ENCODE measurements around the gene FAM209A. TPM values are rescaled to one million over a fixed set of nuclear protein-coding genes. Genes with fewer than 3 reads are reported as not detected.
"Not testable (repeated sequence)": the region's sequence is repeated elsewhere in the genome, so short reads cannot be mapped to it uniquely, and the experiment has no call there.

Gene FAM209A
- total and polyA plus RNA-seq, 5 experiments from 2014 or later = 0.31 to 7.9 (median 4.0) TPM; not detected in 1

DNA sequence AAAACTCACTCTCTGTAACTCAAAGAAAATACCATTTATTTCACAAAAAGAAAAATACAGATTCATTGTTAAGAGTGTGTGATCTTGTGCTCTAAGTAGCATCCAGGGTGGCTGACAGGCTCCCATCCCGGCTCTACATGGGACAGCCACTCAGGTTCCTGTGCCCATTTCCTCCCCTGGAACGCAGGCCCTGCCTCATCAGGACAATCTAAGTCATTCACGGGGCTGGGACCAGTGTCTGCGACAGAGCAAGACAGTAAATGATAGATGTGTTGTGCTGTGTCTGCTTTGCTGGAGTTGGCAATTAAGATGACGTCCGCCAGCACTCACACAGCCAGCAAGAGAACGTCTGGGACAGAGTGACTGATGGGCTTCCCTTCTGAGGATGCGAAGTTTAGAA lies 6.9 kb upstream of the FAM209A start:
- DNase-seq (no peak), ATAC-seq (no peak)
- H3K4me1 Mint-ChIP-seq = peaks cover 0 to under 1% (median 0%) of the 10 kb centered on the region in 4 donors
- no peak overlapping the region for H3K4me3 Mint-ChIP-seq
- POLR2A ChIA-PET = no interaction called here
- peaks cover 27 to 92% (median 64%) of the 10 kb centered on the region in 3 donors for H3K36me3 Mint-ChIP-seq
- peaks cover 0 to 43% (median 19%) of the 10 kb centered on the region in 9 donors for H3K9me3 Mint-ChIP-seq
- H3K27ac Mint-ChIP-seq = no peak overlapping the region
- no peaks in the 10 kb centered on the region for H3K27me3 Mint-ChIP-seq

DNA sequence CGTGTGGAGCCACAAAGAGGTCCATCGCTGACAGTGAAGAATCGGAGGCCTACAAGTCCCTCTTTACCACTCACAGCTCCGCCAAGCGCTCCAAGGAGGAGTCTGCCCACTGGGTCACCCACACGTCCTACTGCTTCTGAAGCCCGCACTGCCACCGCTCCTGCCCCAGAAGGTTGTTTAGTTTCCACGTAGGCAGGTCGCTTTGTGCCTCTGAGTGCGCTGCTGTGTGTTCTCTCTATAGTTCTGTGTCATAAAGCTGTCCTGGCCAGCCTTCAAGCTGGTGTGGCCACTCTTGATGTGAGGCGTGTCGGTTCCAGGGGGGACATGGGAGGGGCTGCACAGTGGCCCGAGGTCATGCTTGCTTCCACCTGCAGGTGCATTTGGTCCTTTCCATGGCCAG lies 6.4 kb upstream of the FAM209A start:
- Mint-ChIP-seq H3K9me3 (peaks cover 0 to 45% (median 19%) of the 10 kb centered on the region in 9 donors), H3K36me3 (peaks cover 27 to 88% (median 62%) of the 10 kb centered on the region in 3 donors), H3K27ac (no peak overlapping the region), H3K27me3 (no peaks in the 10 kb centered on the region), H3K4me3 (no peak overlapping the region), H3K4me1 (peaks cover under 1 to 6% (median 3%) of the 10 kb centered on the region in 4 donors)
- DNase-seq = no peak
- POLR2A ChIA-PET = no interaction called here
- ATAC-seq = no peak

DNA sequence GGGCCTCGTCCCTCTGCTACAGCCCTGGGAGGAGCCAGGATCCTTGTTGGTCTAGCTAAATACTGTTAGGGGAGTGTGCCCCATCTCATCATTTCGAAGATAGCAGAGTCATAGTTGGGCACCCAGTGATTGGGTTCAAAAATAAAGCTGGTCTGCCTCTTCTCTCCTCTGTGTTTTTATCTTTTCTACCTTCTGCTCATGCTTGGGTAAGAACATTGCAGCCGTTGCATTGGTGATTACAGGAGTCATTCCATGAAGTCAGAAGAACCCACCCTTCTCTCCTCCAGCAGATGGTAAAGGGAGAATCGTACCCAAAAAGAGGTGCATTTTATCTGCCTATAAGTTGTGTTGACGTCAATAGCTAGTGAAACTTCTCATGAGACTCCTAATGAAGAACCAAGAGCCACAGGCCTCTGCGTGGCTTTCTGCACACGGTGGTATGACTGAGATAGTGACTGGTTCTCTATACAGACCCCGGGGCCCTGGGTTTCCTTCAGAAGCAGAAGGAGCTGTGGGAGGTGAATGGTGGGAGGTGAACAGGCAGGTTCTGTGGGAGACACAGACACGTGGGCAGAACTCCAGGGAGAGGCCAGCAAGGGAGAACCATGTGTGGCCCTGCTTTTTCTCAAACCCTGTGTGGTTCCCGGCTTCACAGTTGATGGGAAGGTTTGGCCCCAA lies 5.7 kb upstream of the FAM209A start:
- no peak overlapping the region for H3K4me3 Mint-ChIP-seq
- H3K9me3 Mint-ChIP-seq = peaks cover 0 to 47% (median 19%) of the 10 kb centered on the region in 9 donors
- POLR2A ChIA-PET = no interaction called here
- peak overlapping the region in 1 of 10 donors; percentile 31 for H3K27ac Mint-ChIP-seq
- no peak for ATAC-seq
- peaks cover 27 to 80% (median 57%) of the 10 kb centered on the region in 3 donors for H3K36me3 Mint-ChIP-seq
- H3K27me3 Mint-ChIP-seq = no peaks in the 10 kb centered on the region
- DNase-seq = no peak
- H3K4me1 Mint-ChIP-seq = peaks cover 5 to 12% (median 7%) of the 10 kb centered on the region in 4 donors

DNA sequence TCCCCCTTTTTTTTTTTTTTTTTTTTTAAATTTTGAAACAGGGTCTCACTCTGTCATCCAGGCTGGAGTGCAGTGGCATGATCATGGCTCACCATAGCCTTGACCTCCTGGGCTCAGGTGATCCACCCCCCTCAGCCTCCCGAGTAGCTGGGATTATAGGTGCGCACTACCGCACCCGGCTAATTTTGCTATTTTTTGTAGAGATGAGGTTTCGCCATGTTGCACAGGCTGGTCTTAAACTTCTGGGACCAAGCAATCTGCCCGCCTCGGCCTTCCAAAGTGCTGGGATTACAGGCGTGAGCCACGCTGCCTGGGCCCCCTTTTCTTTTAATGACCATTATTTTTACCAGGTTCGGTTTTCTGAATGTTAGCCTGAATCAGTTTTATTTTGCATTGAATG lies 5.0 kb upstream of the FAM209A start:
- H3K36me3 Mint-ChIP-seq = peaks cover 27 to 74% (median 56%) of the 10 kb centered on the region in 3 donors
- POLR2A ChIA-PET = no interaction called here
- no peak overlapping the region for H3K4me3 Mint-ChIP-seq
- H3K4me1 Mint-ChIP-seq = peaks cover 5 to 14% (median 7%) of the 10 kb centered on the region in 4 donors
- ATAC-seq (no peak), DNase-seq (no peak)
- no peak overlapping the region for H3K27ac Mint-ChIP-seq
- H3K27me3 Mint-ChIP-seq = no peaks in the 10 kb centered on the region
- peaks cover 0 to 47% (median 19%) of the 10 kb centered on the region in 9 donors for H3K9me3 Mint-ChIP-seq

DNA sequence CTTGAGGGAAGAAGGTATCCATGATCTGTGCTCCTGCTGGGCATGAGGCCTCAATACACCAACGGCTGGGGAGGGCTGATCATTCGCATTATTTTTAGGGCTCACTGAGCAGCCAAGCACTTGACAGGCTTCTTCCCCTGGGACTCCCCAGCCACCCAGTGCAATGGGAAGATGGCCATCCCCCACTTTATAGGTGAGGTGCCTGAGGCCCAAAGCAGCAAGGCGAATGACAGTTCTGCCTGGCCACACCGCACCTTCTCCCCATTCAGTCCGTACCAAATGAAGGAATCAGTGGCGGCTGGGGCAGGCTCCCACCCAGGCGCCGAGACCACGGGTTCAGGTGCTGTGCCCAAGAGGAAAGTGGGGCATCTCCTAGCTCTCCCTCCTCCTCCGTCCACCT lies 4.4 kb upstream of the FAM209A start:
- peaks cover 0 to 47% (median 19%) of the 10 kb centered on the region in 9 donors for H3K9me3 Mint-ChIP-seq
- DNase-seq = no peak
- no peaks in the 10 kb centered on the region for H3K27me3 Mint-ChIP-seq
- POLR2A ChIA-PET = interaction anchor here (0.6 kb wide), 1 partner anchor 119 kb away, joined by 3 read pairs; no protein-coding TSS in a partner anchor
- H3K36me3 Mint-ChIP-seq = peaks cover 27 to 68% (median 56%) of the 10 kb centered on the region in 3 donors
- H3K4me3 Mint-ChIP-seq = no peak overlapping the region
- no peak overlapping the region for H3K27ac Mint-ChIP-seq
- ATAC-seq = no peak
- peaks cover 5 to 14% (median 7%) of the 10 kb centered on the region in 4 donors for H3K4me1 Mint-ChIP-seq

DNA sequence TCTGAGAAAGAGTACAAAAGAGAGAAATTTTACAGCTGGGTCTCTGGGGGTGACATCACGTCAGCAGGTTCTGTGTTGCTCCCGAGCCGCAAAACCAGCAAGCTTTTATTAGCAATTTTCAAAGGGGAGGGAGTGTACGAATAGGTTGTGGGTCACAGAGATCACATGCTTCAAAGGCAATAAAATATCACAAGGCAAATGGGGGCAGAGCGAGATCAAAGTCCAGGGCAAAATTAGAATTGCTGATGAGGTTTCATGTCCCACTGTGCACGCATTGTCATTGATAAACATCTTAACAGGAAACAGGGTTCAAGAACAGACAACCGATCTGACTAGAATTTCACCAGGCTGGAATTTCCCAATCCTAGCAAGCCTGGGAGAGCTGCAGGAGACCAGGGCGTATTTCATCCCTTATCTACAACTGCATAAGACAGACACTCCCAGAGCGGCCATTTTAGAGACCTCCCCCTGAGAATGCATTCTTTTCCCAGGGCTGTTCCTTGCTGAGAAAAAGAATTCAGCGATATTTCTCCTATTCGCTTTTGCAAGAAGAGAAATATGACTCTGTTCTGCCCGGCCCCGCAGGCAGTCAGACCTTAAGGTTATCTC lies 3.7 kb upstream of the FAM209A start:
- Mint-ChIP-seq H3K27ac (peak overlapping the region in 1 of 10 donors; percentile 27), H3K4me1 (peaks cover 5 to 14% (median 7%) of the 10 kb centered on the region in 4 donors), H3K36me3 (peaks cover 27 to 62% (median 56%) of the 10 kb centered on the region in 3 donors), H3K9me3 (peaks cover 0 to 47% (median 19%) of the 10 kb centered on the region in 9 donors), H3K4me3 (peak overlapping the region in 1 of 10 donors; percentile 2)
- DNase-seq = peak in 1 of 10 donors; percentile 3
- ATAC-seq, H3K27me3 Mint-ChIP-seq: not testable (repeated sequence)
- POLR2A ChIA-PET = interaction anchor here (0.6 kb wide), 1 partner anchor 119 kb away, joined by 3 read pairs; no protein-coding TSS in a partner anchor

DNA sequence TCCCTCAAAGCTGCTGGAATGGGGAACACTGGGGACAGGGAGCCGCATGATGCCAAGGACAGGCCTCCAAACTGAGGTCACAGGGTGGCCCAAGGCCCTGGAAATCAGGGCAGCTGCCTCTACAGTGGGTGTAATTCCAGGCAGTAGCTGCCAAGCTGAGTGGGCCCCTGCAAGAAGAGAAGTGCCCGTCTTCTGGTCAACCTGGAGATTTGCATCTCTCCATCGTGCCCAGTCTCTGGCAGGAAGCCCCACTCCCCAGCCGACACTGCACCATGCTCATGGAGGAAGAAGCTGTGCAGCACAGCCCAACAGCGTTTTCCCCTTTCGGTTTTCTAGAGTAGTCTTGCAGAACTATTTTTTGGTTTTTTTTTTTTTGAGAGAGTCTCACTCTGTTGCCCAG lies 2.2 kb upstream of the FAM209A start:
- peaks cover 0 to 47% (median 19%) of the 10 kb centered on the region in 9 donors for H3K9me3 Mint-ChIP-seq
- H3K4me3 Mint-ChIP-seq = no peak overlapping the region
- POLR2A ChIA-PET = no interaction called here
- H3K4me1 Mint-ChIP-seq = peaks cover 5 to 14% (median 7%) of the 10 kb centered on the region in 4 donors
- DNase-seq (no peak), ATAC-seq (no peak)
- H3K36me3 Mint-ChIP-seq = peaks cover 27 to 47% (median 47%) of the 10 kb centered on the region in 3 donors
- H3K27ac Mint-ChIP-seq = no peak overlapping the region
- no peaks in the 10 kb centered on the region for H3K27me3 Mint-ChIP-seq

DNA sequence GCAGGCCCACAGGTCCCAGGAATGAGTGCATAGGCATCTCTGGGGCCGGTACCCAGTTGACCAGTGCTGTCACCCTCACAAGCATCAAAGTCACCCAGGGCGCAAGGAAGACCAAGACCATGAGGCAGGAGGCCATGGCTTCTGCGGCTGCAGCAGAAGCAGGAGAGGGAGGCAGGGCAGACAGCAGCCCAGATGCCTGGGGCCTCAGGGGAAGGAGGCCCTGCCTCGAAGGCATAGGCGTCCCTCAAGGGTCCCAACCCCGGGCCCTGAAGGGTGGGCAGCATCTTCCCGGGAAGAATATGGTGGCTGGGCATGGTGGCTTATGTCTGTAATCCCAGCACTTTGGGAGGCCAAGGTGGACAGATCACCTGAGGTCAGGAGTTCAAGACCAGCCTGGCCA lies 3.0 kb downstream of the FAM209A start:
- Mint-ChIP-seq H3K4me1 (peaks cover 6 to 14% (median 7%) of the 10 kb centered on the region in 4 donors), H3K9me3 (peaks cover 0 to 7% (median 0%) of the 10 kb centered on the region in 9 donors), H3K36me3 (peaks cover 0 to 1% (median 0%) of the 10 kb centered on the region in 3 donors), H3K4me3 (no peak overlapping the region), H3K27ac (no peak overlapping the region), H3K27me3 (no peaks in the 10 kb centered on the region)
- DNase-seq = no peak
- no peak for ATAC-seq
- POLR2A ChIA-PET = no interaction called here

DNA sequence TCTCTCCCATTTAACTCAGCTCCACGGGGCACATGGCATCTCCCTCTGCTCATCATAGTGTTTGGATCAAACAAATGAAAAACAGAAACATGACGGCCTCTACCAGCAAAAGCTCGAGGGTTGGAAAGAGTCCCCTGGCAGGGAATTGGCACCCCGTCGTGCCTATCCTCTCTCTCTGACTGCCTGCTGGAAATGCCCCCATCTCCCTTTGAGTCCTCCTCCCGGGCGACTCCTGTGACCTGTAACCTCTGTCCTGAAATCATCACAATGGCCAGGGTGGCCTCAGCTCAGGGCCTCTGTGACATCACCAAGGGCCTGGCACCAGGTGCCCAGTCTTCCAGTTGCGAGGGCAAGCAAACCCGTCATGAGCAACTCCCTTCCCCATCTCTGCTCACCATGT lies 8.4 kb downstream of the FAM209A start, which contains the start of gene FAM209B:
Gene FAM209B (plus strand): TSS at position 301 of the 400 bp plus-strand sequence. CDS start 96 bp downstream, at position 397.
- DNase-seq, H3K27ac Mint-ChIP-seq, H3K9me3 Mint-ChIP-seq, ATAC-seq, H3K4me3 Mint-ChIP-seq, H3K27me3 Mint-ChIP-seq, H3K4me1 Mint-ChIP-seq: not testable (repeated sequence)
- peaks cover 0 to 18% (median 9%) of the 10 kb centered on the region in 3 donors for H3K36me3 Mint-ChIP-seq
- POLR2A ChIA-PET = interaction anchor here (0.7 kb wide), 1 partner anchor 42 kb away, joined by 3 read pairs; no protein-coding TSS in a partner anchor

DNA sequence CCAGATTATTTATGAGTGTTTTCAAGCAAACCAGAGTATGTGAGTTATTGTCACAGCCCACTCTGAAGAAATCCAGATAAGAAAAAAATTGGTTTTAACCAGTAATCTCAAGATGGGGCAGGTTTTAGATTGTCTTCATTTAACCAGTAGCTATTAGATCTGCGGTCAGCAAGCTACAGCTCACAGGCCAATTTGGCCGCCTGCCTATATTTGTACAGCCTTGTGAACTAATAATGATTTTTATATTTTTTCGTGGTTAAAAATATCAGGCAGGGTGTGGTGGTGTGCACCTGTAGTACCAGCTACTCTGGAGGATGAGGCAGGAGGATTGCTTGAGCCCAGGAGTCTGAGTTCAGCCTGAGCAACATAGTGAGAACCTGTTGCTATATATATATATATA lies 13.5 kb downstream of the FAM209A start:
- DNase-seq = no peak
- H3K27ac Mint-ChIP-seq = no peak overlapping the region
- no peak for ATAC-seq
- no peaks in the 10 kb centered on the region for H3K9me3 Mint-ChIP-seq
- peaks cover 0 to 2% (median 0%) of the 10 kb centered on the region in 4 donors for H3K4me1 Mint-ChIP-seq
- H3K4me3 Mint-ChIP-seq = no peak overlapping the region
- H3K27me3 Mint-ChIP-seq = no peaks in the 10 kb centered on the region
- POLR2A ChIA-PET = no interaction called here
- H3K36me3 Mint-ChIP-seq = peaks cover 0 to 17% (median 7%) of the 10 kb centered on the region in 3 donors

DNA sequence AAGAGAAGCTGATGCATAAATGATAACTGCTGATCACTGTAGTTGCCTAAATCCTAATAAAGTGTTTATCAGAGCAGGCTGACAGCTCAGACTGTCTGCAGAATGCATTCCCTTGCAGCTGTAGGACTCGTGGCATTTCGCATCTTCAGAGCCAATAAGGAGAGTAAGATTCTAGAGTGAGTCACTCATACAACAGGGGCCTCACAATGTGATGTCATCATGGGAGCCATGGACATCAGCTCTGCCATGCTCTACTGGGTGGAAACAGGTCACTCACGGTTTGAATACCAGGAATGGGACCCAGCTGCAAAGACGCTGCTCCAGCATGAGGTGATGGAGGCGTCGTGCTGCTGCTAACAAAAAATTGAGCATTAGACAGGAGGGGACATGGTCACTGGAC lies 15.9 kb downstream of the FAM209A start:
- POLR2A ChIA-PET = no interaction called here
- Mint-ChIP-seq H3K4me1 (peaks cover 0 to 2% (median 0%) of the 10 kb centered on the region in 4 donors), H3K27me3 (no peaks in the 10 kb centered on the region), H3K36me3 (peaks cover 0 to 11% (median 4%) of the 10 kb centered on the region in 3 donors), H3K27ac (peak overlapping the region in 1 of 10 donors; percentile 51), H3K4me3 (no peak overlapping the region), H3K9me3 (no peaks in the 10 kb centered on the region)
- ATAC-seq (no peak), DNase-seq (no peak)

DNA sequence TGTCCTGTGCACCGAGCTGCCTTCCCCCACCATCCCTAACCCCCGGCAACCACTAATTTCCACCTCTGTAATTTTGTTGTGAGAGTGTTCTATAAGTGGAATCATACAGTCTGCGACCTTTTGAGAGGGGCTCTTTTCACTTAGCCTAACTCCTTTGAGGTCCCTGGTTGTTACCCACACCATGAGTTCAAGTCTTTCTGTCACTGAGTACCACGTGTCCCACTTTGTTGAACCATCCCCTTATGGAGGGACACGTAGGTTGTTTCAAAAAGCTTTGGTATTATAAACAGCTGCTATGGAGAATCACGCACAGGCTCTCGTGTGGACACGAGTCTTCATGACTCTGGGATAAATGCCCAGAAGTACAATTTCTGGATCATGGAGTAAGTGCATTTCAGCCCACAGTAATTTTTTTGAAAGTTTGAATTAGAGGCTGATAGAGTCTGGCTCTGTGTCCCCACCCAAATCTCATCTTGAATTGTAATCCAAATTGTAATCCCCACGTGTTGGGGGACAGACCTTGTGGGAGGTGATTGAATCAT lies 18.0 kb downstream of the FAM209A start:
- H3K27ac Mint-ChIP-seq = no peak overlapping the region
- POLR2A ChIA-PET = no interaction called here
- H3K36me3 Mint-ChIP-seq = peaks cover 0 to 2% (median 0%) of the 10 kb centered on the region in 3 donors
- no peak overlapping the region for H3K4me3 Mint-ChIP-seq
- ATAC-seq (no peak), DNase-seq (no peak)
- H3K9me3 Mint-ChIP-seq = no peaks in the 10 kb centered on the region
- peaks cover 0 to 2% (median 0%) of the 10 kb centered on the region in 4 donors for H3K4me1 Mint-ChIP-seq
- H3K27me3 Mint-ChIP-seq = peaks cover 0 to 4% (median 0%) of the 10 kb centered on the region in 5 donors

DNA sequence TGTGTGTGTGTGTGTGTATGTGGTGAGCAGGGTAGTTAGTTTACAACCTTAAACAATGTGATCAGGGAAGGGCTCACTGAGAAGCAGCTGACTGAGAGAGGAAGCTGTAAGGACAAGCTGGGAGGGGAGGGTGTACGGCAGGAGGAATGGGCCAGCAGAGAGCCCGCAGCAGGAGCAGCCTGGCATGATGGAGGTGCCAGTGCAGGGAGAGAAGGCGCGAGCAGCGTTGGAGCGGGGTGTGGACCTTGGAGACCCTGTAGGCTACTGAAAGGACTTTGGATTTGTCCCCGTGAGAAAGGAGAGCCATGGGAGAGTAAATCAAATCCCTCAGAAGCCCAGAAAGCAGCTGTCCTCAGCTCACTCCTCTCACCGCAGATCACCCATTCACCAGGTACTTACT lies 27.0 kb downstream of the FAM209A start:
- POLR2A ChIA-PET = no interaction called here
- Mint-ChIP-seq H3K4me1 (peaks cover 0 to 5% (median 0%) of the 10 kb centered on the region in 4 donors), H3K9me3 (no peaks in the 10 kb centered on the region), H3K36me3 (no peaks in the 10 kb centered on the region), H3K27ac (no peak overlapping the region), H3K4me3 (no peak overlapping the region), H3K27me3 (peaks cover 0 to 5% (median 0%) of the 10 kb centered on the region in 5 donors)
- ATAC-seq (no peak), DNase-seq (no peak)
